GM12878 (cell line): Measurements from ENCODE around the gene ZCCHC9. TPM values are rescaled to one million over a fixed set of nuclear protein-coding genes. Genes with fewer than 3 reads are reported as not detected.
A peak's percentile ranks its signal among the peaks of the same experiment; 100 is the strongest.

ENCODE experiments used
- ATAC-seq: fragments of 200-7000 bp; cut with Tn5 transposase; 3 replicates; pipeline ENCODE4 v1.9.1; 2020; ENCODE audit warnings: mild to moderate bottlenecking, moderate library complexity
- BruUV-seq: library from RNA; stranded (reverse); fragments of 400-500 nt; replicated peaks from 2 replicates; lab custom pipeline; 2021; lab: Mats Ljungman, UMichigan
- CTCF ChIA-PET: fragments of 300-600 bp; sonication (Branson Sonifier 250); formaldehyde crosslinking; extraction: SDS; loops from one replicate; lab custom pipeline; 2021; ENCODE audit warnings: inconsistent platforms; lab: Yijun Ruan, JAX
- POLR2A ChIA-PET: fragments of 350-600 bp; formaldehyde crosslinking; extraction: SDS; loops from one replicate; lab custom pipeline; 2021; ENCODE audit warnings: inconsistent platforms; lab: Charles Lee
- RAD21 ChIA-PET: fragments of 300-600 bp; sonication (Branson Sonifier 250); formaldehyde crosslinking; loops from one replicate; lab custom pipeline; 2023; ENCODE audit warnings: antibody characterized with exemption; ENCODE audit not compliant: unreplicated experiment; lab: Charles Lee
- SMC1A ChIA-PET: fragments of 300-600 bp; sonication (Branson Sonifier 250); formaldehyde crosslinking; loops from one replicate; lab custom pipeline; 2023; ENCODE audit not compliant: unreplicated experiment, uncharacterized antibody; lab: Charles Lee
- DNase-seq: peaks from one replicate; pipeline ENCODE4 v3.0.0-alpha.2; 2011; ENCODE audit warnings: low read depth, low spot score
- FAIRE-seq: peaks from 3 replicates; lab custom pipeline; 2011; peaks lifted over from hg19 to GRCh38; lab: Jason Lieb, UNC
- H2AFZ ChIP-seq: 2 replicates; pipeline ENCODE4 v1.6.0; 2011; ENCODE audit warnings: low read depth, low read length, control low read depth; ENCODE audit not compliant: control insufficient read depth
- H3K27ac ChIP-seq: 2 replicates; pipeline ENCODE4 v1.5.1; 2011; ENCODE audit warnings: control low read depth; ENCODE audit not compliant: control insufficient read depth, insufficient read depth
- H3K27me3 ChIP-seq, 2 experiments: replicated peaks in 1 of 2; 2 replicates each; pipeline versions ENCODE4 v1.6.0 to v1.6.1; 2011; ENCODE audit warnings: low read length in 1 of 2; ENCODE audit not compliant: control insufficient read depth in 2 of 2, insufficient read depth in 2 of 2
- H3K36me3 ChIP-seq, 2 experiments: 2 replicates each; pipeline ENCODE4 v1.5.1; 2011; ENCODE audit warnings: low read length in 1 of 2; ENCODE audit not compliant: control insufficient read depth in 2 of 2, insufficient read depth in 2 of 2
- H3K4me1 ChIP-seq: 2 replicates; pipeline ENCODE4 v1.6.1; 2011; ENCODE audit warnings: mild to moderate bottlenecking, low read length, moderate library complexity, mixed read lengths; ENCODE audit not compliant: control insufficient read depth, insufficient read depth
- H3K4me2 ChIP-seq: 2 replicates; pipeline ENCODE4 v1.6.0; 2011; ENCODE audit warnings: control low read depth; ENCODE audit not compliant: control insufficient read depth, insufficient read depth
- H3K4me3 ChIP-seq: fragments of 200-600 bp; sonication (generic); 2 replicates; pipeline ENCODE4 v1.5.1; 2016
- H3K79me2 ChIP-seq: 2 replicates; pipeline ENCODE4 v1.6.0; 2011; ENCODE audit warnings: low read length; ENCODE audit not compliant: control insufficient read depth, insufficient read depth
- H3K9ac ChIP-seq: 2 replicates; pipeline ENCODE4 v1.8.0; 2011; ENCODE audit warnings: low read length, control low read depth, mixed read lengths; ENCODE audit not compliant: control insufficient read depth, insufficient read depth
- H3K9me3 ChIP-seq: replicated peaks from 3 replicates; pipeline ENCODE4 v1.5.1; 2011; ENCODE audit warnings: mild to moderate bottlenecking, low read length; ENCODE audit not compliant: control insufficient read depth, insufficient read depth
- H4K20me1 ChIP-seq: 2 replicates; pipeline ENCODE4 v1.6.0; 2011; ENCODE audit not compliant: control insufficient read depth, insufficient read depth
- MTA3 ChIP-seq: IDR thresholded peaks from 2 replicates; pipeline ENCODE4 v1.6.1; 2012; ENCODE audit warnings: low read length, inconsistent platforms, borderline replicate concordance
- NR2C1 ChIP-seq: fragments of 450-650 bp; IDR thresholded peaks from 2 replicates; pipeline ENCODE4 v1.6.1; 2017; ENCODE audit warnings: antibody characterized with exemption, mild to moderate bottlenecking, moderate library complexity
- RBBP5 ChIP-seq: fragments of 200-600 bp; sonication (generic); conservative IDR thresholded peaks from 2 replicates; pipeline ENCODE4 v1.6.1; 2016
- SP1 ChIP-seq: IDR thresholded peaks from one replicate; pipeline ENCODE4 v1.6.1; 2011; ENCODE audit warnings: low read depth, low read length
- TAF1 ChIP-seq: IDR thresholded peaks from 2 replicates; pipeline ENCODE4 v1.6.1; 2011; ENCODE audit warnings: mild to moderate bottlenecking, low read depth, low read length, borderline replicate concordance
- WGBS: methylation state at CpG from one replicate; pipeline ENCODE4 v1.1.6; 2016; ENCODE audit warnings: low lambda C conversion rate; ENCODE audit not compliant: insufficient replicate concordance, insufficient coverage; ENCODE audit errors: missing lambda C conversion rate; 5-methylcytosine and 5-hydroxymethylcytosine counted together
- in situ Hi-C: fragments of 300-500 bp; cut with MboI; formaldehyde crosslinking; loops from 9 replicates; pipeline ENCODE4 v1.14.3; 2018; ENCODE audit warnings: mixed read lengths
- intact Hi-C: fragments of 100-400 bp; cut with micrococcal nuclease; formaldehyde crosslinking; loops from one replicate; pipeline ENCODE4 v1.14.2; 2022; ENCODE audit not compliant: unreplicated experiment
- polyA plus RNA-seq, 11 experiments: library from polyadenylated mRNA; depleted of rRNA in 4 of 11; unstranded in 6 of 11; stranded (reverse) in 5 of 11; fragments of >200 nt; fragmentation: Nextera tagmentation in 4 of 11; fragmentation: Illumina TruSeq in 1 of 11; extraction: Ambion mirVana in 4 of 11; extraction: Trizol in 1 of 11; gene quantifications; 1 replicate in 1 of 11; 2 replicates in 10 of 11; pipeline versions ENCODE4 v1.2.1 to v1.2.3, GENCODE V29; 2011 to 2016; ENCODE audit warnings: inconsistent platforms in 2 of 11, missing spikeins in 2 of 11, low read depth in 1 of 11
- total RNA-seq, 4 experiments: library from RNA; depleted of rRNA in 3 of 4; stranded (reverse); fragments of >200 nt in 3 of 4; fragmentation: Illumina TruSeq in 1 of 4; extraction: Trizol in 1 of 4; gene quantifications; 2 replicates each; pipeline versions ENCODE4 v1.2.1 to v1.2.3, GENCODE V29; 2013 to 2021
- TF ChIP-seq, protein P1 (sequence below): IDR thresholded peaks from 2 replicates; pipeline ENCODE4 v1.6.1; 2011; ENCODE audit warnings: borderline replicate concordance, low read depth, mild to moderate bottlenecking, moderate library complexity, low read length; ENCODE audit not compliant: insufficient read depth, poor library complexity, severe bottlenecking

Gene ZCCHC9
- total and polyA plus RNA-seq, 10 of the 15 experiments (the other 5 are each of a cell fraction or from before 2014, with no cell fraction given) = 22.0 to 57.7 (median 34.5) TPM

DNA sequence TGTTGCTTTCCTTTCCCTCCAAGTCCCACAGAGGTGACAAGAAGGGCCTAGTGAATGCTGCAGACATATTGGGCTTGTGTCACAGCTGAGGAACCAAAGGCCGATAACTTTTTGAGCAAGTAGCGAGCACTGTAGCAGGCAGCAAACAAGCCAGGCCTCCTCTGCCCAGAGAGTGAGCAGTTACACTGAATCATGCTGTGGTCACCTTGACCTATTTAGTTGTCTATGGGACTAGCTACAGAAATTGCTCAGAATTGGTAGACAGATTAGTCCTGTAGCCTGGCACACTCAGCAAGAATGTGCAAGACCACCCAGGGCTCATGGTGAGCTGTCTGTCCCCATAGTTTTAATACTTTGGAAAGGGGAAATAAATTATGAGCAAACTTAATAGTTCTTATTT is 25.2 kb downstream of the ZCCHC9 start:
- H3K27me3 ChIP-seq = no peaks in the 10 kb centered on the region
- no peak overlapping the region for H3K27ac ChIP-seq
- FAIRE-seq (no peak), DNase-seq (no peak)
- SMC1A ChIA-PET = interaction anchor here (1.0 kb wide), 1 partner anchor 18 kb away, joined by 3 read pairs; no protein-coding TSS in a partner anchor
- 97% methylated on average over 2 of the region's 2 CpGs for WGBS
- H3K79me2 ChIP-seq = no peaks in the 10 kb centered on the region
- in situ Hi-C loops = no loop called here
- no peak overlapping the region for H3K9ac ChIP-seq
- no peaks in the 10 kb centered on the region for H4K20me1 ChIP-seq
- RAD21 ChIA-PET = no interaction called here
- no peaks in the 10 kb centered on the region for H3K9me3 ChIP-seq
- H3K4me2 ChIP-seq = no peak overlapping the region
- POLR2A ChIA-PET = interaction anchor here (0.7 to 1.0 kb wide), 2 partner anchors 25 to 507 kb away, joined by 3 to 6 read pairs; partner anchors contain the start of gene ZCCHC9
- no TSS peak for BruUV-seq
- no peaks in the 10 kb centered on the region for H3K36me3 ChIP-seq
- CTCF ChIA-PET = no interaction called here
- TF ChIP-seq, protein P1, sequence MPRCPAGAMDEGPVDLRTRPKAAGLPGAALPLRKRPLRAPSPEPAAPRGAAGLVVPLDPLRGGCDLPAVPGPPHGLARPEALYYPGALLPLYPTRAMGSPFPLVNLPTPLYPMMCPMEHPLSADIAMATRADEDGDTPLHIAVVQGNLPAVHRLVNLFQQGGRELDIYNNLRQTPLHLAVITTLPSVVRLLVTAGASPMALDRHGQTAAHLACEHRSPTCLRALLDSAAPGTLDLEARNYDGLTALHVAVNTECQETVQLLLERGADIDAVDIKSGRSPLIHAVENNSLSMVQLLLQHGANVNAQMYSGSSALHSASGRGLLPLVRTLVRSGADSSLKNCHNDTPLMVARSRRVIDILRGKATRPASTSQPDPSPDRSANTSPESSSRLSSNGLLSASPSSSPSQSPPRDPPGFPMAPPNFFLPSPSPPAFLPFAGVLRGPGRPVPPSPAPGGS = peak; percentile 58
- TF ChIP-seq NR2C1 (no peak), TAF1 (no peak), RBBP5 (no peak), SP1 (no peak), MTA3 (no peak)
- TF ChIP-seq, all 136 proteins: peak for 1
- H3K4me3 ChIP-seq = no peak overlapping the region
- intact Hi-C loops = no loop called here
- H3K4me1 ChIP-seq = no peaks in the 10 kb centered on the region
- H2AFZ ChIP-seq = no peak overlapping the region
- no peak for ATAC-seq
